Right lobe of liver (tissue), 4 donors: ENCODE results near the gene ACTN1.

Source experiments
- POLR2A ChIP-seq: fragments of 450-650 bp; IDR thresholded peaks from one replicate; pipeline ENCODE4 v1.6.1; 2017; ENCODE audit warnings: antibody characterized with exemption, mild to moderate bottlenecking
- TF ChIP-seq, protein P1 (sequence below), 4 donors: fragments of 200-600 bp in 3 of 4; fragments of 450-650 bp in 1 of 4; IDR thresholded peaks; one replicate each; pipeline versions ENCODE4 v1.5.1 to v1.8.0; 2016 to 2022; ENCODE audit warnings: antibody characterized with exemption in 4 of 4, mild to moderate bottlenecking in 2 of 4
- donor health status: DM: no; HTN: no; CAD: no.
- donor health status: DM: no; HTN: no; CAD: no.
- donor health status: DM: no; HTN: yes; CAD: no.

DNA sequence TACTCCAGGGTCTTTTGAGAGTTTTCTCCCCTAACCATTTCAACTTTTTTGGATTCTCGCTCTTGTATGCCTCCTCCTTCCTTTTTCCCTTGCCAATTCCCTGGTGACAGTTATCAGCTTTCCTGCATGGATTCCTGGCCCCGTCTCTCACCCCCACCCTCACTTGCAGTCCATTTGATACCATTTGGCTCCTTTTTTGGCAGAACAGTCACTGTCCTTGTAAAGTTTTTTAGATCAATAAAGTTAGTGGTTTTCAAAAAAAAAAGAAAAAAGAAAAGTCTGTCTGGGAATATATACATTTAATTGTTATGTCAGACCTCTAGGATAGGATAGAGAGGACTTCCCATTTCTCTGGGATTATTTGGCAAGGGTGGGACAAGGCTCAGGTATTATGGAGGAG is 42.1 kb downstream of the ACTN1 start:
- TF ChIP-seq, protein P1, sequence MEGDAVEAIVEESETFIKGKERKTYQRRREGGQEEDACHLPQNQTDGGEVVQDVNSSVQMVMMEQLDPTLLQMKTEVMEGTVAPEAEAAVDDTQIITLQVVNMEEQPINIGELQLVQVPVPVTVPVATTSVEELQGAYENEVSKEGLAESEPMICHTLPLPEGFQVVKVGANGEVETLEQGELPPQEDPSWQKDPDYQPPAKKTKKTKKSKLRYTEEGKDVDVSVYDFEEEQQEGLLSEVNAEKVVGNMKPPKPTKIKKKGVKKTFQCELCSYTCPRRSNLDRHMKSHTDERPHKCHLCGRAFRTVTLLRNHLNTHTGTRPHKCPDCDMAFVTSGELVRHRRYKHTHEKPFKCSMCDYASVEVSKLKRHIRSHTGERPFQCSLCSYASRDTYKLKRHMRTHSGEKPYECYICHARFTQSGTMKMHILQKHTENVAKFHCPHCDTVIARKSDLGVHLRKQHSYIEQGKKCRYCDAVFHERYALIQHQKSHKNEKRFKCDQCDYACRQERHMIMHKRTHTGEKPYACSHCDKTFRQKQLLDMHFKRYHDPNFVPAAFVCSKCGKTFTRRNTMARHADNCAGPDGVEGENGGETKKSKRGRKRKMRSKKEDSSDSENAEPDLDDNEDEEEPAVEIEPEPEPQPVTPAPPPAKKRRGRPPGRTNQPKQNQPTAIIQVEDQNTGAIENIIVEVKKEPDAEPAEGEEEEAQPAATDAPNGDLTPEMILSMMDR (IDR thresholded peaks at IDR 0.05) = no peak
- TF ChIP-seq POLR2A = no peak
